H9 (cell line): Measurements from ENCODE around the gene AHNAK2. TPM values are rescaled to one million over a fixed set of nuclear protein-coding genes. Genes with fewer than 3 reads are reported as not detected.

Experiments
- DNase-seq: peaks from one replicate; pipeline ENCODE4 v3.0.0-alpha.2; 2017
- H2AFZ ChIP-seq: one replicate; pipeline ENCODE4 v1.6.1; 2013; ENCODE audit warnings: mild to moderate bottlenecking, low read length, control low read depth, moderate library complexity
- H2AK5ac ChIP-seq: 2 replicates; pipeline ENCODE4 v1.6.1; 2013; ENCODE audit warnings: low read length, control low read depth, mixed read lengths; ENCODE audit not compliant: insufficient read length
- H2BK120ac ChIP-seq: one replicate; pipeline ENCODE4 v1.6.1; 2013; ENCODE audit warnings: low read depth, mild to moderate bottlenecking, low read length, control low read depth, inconsistent platforms; ENCODE audit not compliant: poor library complexity, severe bottlenecking
- H2BK12ac ChIP-seq: 2 replicates; pipeline ENCODE4 v1.6.1; 2013; ENCODE audit warnings: low read length, control low read depth, mixed read lengths, low read depth; ENCODE audit not compliant: insufficient read length
- H2BK15ac ChIP-seq: 2 replicates; pipeline ENCODE4 v1.6.1; 2013; ENCODE audit warnings: low read depth, low read length, control low read depth
- H2BK20ac ChIP-seq: one replicate; pipeline ENCODE4 v1.6.1; 2013; ENCODE audit warnings: low read depth, mild to moderate bottlenecking, low read length, control low read depth, inconsistent platforms; ENCODE audit not compliant: poor library complexity, severe bottlenecking
- H2BK5ac ChIP-seq: 2 replicates; pipeline ENCODE4 v1.6.1; 2013; ENCODE audit warnings: low read length, control low read depth, mixed read lengths; ENCODE audit not compliant: insufficient read length
- H3K14ac ChIP-seq: 2 replicates; pipeline ENCODE4 v1.6.1; 2013; ENCODE audit warnings: low read length, control low read depth; ENCODE audit not compliant: insufficient read depth
- H3K18ac ChIP-seq: 2 replicates; pipeline ENCODE4 v1.6.1; 2013; ENCODE audit warnings: low read depth, mild to moderate bottlenecking, mixed read lengths, low read length, control low read depth; ENCODE audit not compliant: insufficient read length
- H3K23ac ChIP-seq: 2 replicates; pipeline ENCODE4 v1.6.1; 2013; ENCODE audit warnings: low read length, control low read depth, mixed read lengths, low read depth; ENCODE audit not compliant: insufficient read length
- H3K23me2 ChIP-seq: 2 replicates; pipeline ENCODE4 v1.6.1; 2013; ENCODE audit warnings: low read depth, mild to moderate bottlenecking, mixed read lengths, low read length, control low read depth; ENCODE audit not compliant: insufficient read length, poor library complexity, severe bottlenecking
- H3K27ac ChIP-seq: 2 replicates; pipeline ENCODE4 v1.5.1; 2013; ENCODE audit warnings: low read length, control low read depth, mixed read lengths, low read depth; ENCODE audit not compliant: insufficient read length
- H3K27me3 ChIP-seq: 2 replicates; pipeline ENCODE4 v1.6.1; 2013; ENCODE audit warnings: low read length, control low read depth, inconsistent platforms; ENCODE audit not compliant: insufficient read depth
- H3K4ac ChIP-seq: 2 replicates; pipeline ENCODE4 v1.6.1; 2013; ENCODE audit warnings: low read depth, mild to moderate bottlenecking, control low read depth, inconsistent platforms, low read length, moderate library complexity
- H3K4me1 ChIP-seq: 2 replicates; pipeline ENCODE4 v1.6.1; 2013; ENCODE audit warnings: low read length, control low read depth, inconsistent platforms; ENCODE audit not compliant: insufficient read depth
- H3K4me2 ChIP-seq: 2 replicates; pipeline ENCODE4 v1.6.1; 2013; ENCODE audit warnings: low read length, control low read depth, mixed read lengths; ENCODE audit not compliant: insufficient read length, insufficient read depth
- H3K56ac ChIP-seq: 2 replicates; pipeline ENCODE4 v1.6.1; 2013; ENCODE audit warnings: low read depth, mild to moderate bottlenecking, mixed read lengths, low read length, control low read depth; ENCODE audit not compliant: insufficient read length
- H3K79me1 ChIP-seq: 2 replicates; pipeline ENCODE4 v1.6.1; 2013; ENCODE audit warnings: low read depth, mild to moderate bottlenecking, moderate library complexity, low read length, control low read depth, inconsistent platforms; ENCODE audit not compliant: insufficient read depth, poor library complexity, severe bottlenecking
- H3K79me2 ChIP-seq: 2 replicates; pipeline ENCODE4 v1.6.1; 2013; ENCODE audit warnings: low read length, control low read depth, inconsistent platforms; ENCODE audit not compliant: insufficient read depth
- H3K9ac ChIP-seq: 2 replicates; pipeline ENCODE4 v1.6.1; 2013; ENCODE audit warnings: low read length, control low read depth, mixed read lengths; ENCODE audit not compliant: insufficient read length; ENCODE audit errors: extremely low read depth
- H3K9me3 ChIP-seq: one replicate; pipeline ENCODE4 v1.6.1; 2013; ENCODE audit warnings: low read depth, low read length, inconsistent platforms; ENCODE audit not compliant: control insufficient read depth
- H3T11ph ChIP-seq: one replicate; pipeline ENCODE4 v1.6.1; 2013; ENCODE audit warnings: mild to moderate bottlenecking, low read length, control low read depth, inconsistent platforms
- H4K20me1 ChIP-seq: one replicate; pipeline ENCODE4 v1.6.1; 2013; ENCODE audit not compliant: control insufficient read depth, insufficient read length, insufficient read depth
- H4K5ac ChIP-seq: 2 replicates; pipeline ENCODE4 v1.6.1; 2013; ENCODE audit warnings: low read depth, mild to moderate bottlenecking, mixed read lengths, low read length, control low read depth; ENCODE audit not compliant: insufficient read length
- H4K8ac ChIP-seq: replicated peaks from 2 replicates; pipeline ENCODE4 v1.6.1; 2013; ENCODE audit warnings: low read length, control low read depth, mixed read lengths, low read depth; ENCODE audit not compliant: insufficient read length
- H4K91ac ChIP-seq: 2 replicates; pipeline ENCODE4 v1.6.1; 2013; ENCODE audit warnings: low read depth, mild to moderate bottlenecking, moderate library complexity, mixed read lengths, low read length, control low read depth; ENCODE audit not compliant: insufficient read length
- H3K27ac Mint-ChIP-seq, 3 experiments: 2 replicates in 2 of 3; 3 replicates in 1 of 3; pipeline ENCODE4 v1.8.0; 2020 to 2021; ENCODE audit warnings: mixed read lengths in 3 of 3, mild to moderate bottlenecking in 1 of 3, moderate library complexity in 1 of 3
- H3K27me3 Mint-ChIP-seq: 2 replicates; pipeline ENCODE4 v1.8.0; 2021; ENCODE audit warnings: low read depth, mild to moderate bottlenecking, moderate library complexity, mixed read lengths
- H3K36me3 Mint-ChIP-seq, 3 experiments: 2 replicates in 2 of 3; 3 replicates in 1 of 3; pipeline ENCODE4 v1.8.0; 2020 to 2021; ENCODE audit warnings: low read depth in 3 of 3, mixed read lengths in 3 of 3; ENCODE audit not compliant: insufficient read depth in 1 of 3
- H3K4me1 Mint-ChIP-seq, 2 experiments: 2 replicates each; pipeline ENCODE4 v1.8.0; 2020; ENCODE audit warnings: mixed read lengths in 2 of 2
- H3K4me3 Mint-ChIP-seq, 2 experiments: 2 replicates in 1 of 2; 3 replicates in 1 of 2; pipeline ENCODE4 v1.8.0; 2020 to 2021; ENCODE audit warnings: mild to moderate bottlenecking in 2 of 2, mixed read lengths in 2 of 2, moderate library complexity in 1 of 2
- H3K9me3 Mint-ChIP-seq, 2 experiments: 2 replicates in 1 of 2; 3 replicates in 1 of 2; pipeline ENCODE4 v1.8.0; 2020; ENCODE audit warnings: mild to moderate bottlenecking in 2 of 2, mixed read lengths in 2 of 2, moderate library complexity in 1 of 2
- WGBS: extraction: QIAGEN DNeasy Blood & Tissue Kit; methylation state at CpG from one replicate; pipeline ENCODE4 v1.1.7; 2013; ENCODE audit warnings: missing lambda C conversion rate, low lambda C conversion rate, mixed read lengths; ENCODE audit not compliant: insufficient read length; ENCODE audit errors: extremely low coverage; 5-methylcytosine and 5-hydroxymethylcytosine counted together
- total RNA-seq: library from RNA; stranded (reverse); gene quantifications from 2 replicates; pipeline ENCODE4 v1.2.1, GENCODE V29; 2021
- TF ChIP-seq, protein P1 (sequence below): fragments of 200-600 bp; sonication (generic); conservative IDR thresholded peaks from 3 replicates; pipeline ENCODE4 v1.8.0; 2021; ENCODE audit warnings: antibody characterized with exemption, mild to moderate bottlenecking

Gene AHNAK2
- total RNA-seq, 1 experiment from 2014 or later = 2.8 TPM

DNA sequence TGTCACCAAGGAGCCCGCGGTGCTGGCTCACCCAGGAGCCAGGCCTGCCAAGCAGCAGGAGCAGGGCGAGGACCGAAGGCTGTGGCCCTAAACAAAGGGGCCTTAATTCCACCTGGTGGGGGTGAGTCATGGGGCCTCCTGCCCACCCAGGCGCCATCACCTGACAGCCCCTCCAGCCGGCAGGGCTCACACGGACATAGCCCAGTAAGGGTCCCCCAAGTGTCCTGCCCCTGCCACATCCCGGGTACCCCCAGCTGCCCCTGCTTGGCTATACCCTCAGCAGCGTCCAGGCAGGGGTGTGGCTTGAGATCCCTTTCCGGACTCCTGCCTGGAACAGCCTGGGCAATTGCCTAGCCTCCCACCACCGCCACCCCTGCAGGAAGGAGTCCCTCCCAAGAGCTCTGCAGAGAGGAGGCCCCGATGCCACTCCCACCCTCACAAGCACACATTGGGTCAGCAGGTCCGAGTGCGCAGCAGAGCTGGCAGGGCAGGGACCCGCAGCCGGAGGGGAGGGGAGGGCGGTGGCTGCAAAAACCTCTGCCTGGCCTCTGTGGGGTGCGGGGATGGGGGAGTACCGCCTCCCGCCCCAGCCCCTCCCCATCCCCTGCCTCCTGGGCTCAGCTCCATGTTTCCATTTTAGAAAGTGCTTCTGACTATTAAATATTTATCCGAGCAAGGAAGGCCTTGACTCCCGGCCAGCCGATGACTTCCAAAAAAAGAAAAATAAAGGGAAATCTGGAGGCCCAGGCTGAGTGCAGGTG lies 4.6 kb downstream of the AHNAK2 start:
- H4K5ac ChIP-seq = no peak overlapping the region
- peak; percentile 45 for DNase-seq
- no peaks in the 10 kb centered on the region for H3K23me2 ChIP-seq
- H3K23ac ChIP-seq = no peak overlapping the region
- no peak overlapping the region for H2AK5ac ChIP-seq
- H2BK12ac ChIP-seq = no peak overlapping the region
- peaks cover 2% of the 10 kb centered on the region; the same call in 1 of the 2 replicates for H3K4me1 ChIP-seq
- H2BK5ac ChIP-seq = no peak overlapping the region
- H4K8ac ChIP-seq = no peak overlapping the region
- Mint-ChIP-seq H3K9me3 (no peaks in the 10 kb centered on the region; a peak in 1 of 5 replicates), H3K27ac (no peak overlapping the region), H3K4me3 (no peak overlapping the region), H3K4me1 (peaks cover 9 to 27% of the 10 kb centered on the region in 2 experiments), H3K27me3 (peaks cover 31% of the 10 kb centered on the region), H3K36me3 (no peaks in the 10 kb centered on the region)
- no peak overlapping the region for H3K18ac ChIP-seq
- H3K14ac ChIP-seq = no peak overlapping the region
- no peak overlapping the region for H2BK15ac ChIP-seq
- no peaks in the 10 kb centered on the region for H3K79me1 ChIP-seq
- no peak overlapping the region for H3T11ph ChIP-seq
- no peak overlapping the region for H2AFZ ChIP-seq
- no peak overlapping the region for H2BK20ac ChIP-seq
- no peak overlapping the region for H3K4me2 ChIP-seq
- no peaks in the 10 kb centered on the region for H3K9me3 ChIP-seq
- WGBS = no CpG with 5 or more reads among the region's 23 CpGs
- H4K20me1 ChIP-seq = peaks cover 4% of the 10 kb centered on the region
- no peak overlapping the region for H3K9ac ChIP-seq
- H3K56ac ChIP-seq = no peak overlapping the region
- TF ChIP-seq, protein P1, sequence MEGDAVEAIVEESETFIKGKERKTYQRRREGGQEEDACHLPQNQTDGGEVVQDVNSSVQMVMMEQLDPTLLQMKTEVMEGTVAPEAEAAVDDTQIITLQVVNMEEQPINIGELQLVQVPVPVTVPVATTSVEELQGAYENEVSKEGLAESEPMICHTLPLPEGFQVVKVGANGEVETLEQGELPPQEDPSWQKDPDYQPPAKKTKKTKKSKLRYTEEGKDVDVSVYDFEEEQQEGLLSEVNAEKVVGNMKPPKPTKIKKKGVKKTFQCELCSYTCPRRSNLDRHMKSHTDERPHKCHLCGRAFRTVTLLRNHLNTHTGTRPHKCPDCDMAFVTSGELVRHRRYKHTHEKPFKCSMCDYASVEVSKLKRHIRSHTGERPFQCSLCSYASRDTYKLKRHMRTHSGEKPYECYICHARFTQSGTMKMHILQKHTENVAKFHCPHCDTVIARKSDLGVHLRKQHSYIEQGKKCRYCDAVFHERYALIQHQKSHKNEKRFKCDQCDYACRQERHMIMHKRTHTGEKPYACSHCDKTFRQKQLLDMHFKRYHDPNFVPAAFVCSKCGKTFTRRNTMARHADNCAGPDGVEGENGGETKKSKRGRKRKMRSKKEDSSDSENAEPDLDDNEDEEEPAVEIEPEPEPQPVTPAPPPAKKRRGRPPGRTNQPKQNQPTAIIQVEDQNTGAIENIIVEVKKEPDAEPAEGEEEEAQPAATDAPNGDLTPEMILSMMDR = no peak
- no peak overlapping the region for H4K91ac ChIP-seq
- no peak overlapping the region for H3K4ac ChIP-seq
- H3K79me2 ChIP-seq = no peaks in the 10 kb centered on the region
- H3K27ac ChIP-seq = no peak overlapping the region
- H3K27me3 ChIP-seq = peaks cover 9% of the 10 kb centered on the region; the same call in 1 of the 2 replicates
- no peak overlapping the region for H2BK120ac ChIP-seq
